ENCODE measurements around the gene LRRN2. TPM values are rescaled to one million over a fixed set of nuclear protein-coding genes. Genes with fewer than 3 reads are reported as not detected.

Gene LRRN2
- total and polyA plus RNA-seq, 9 of the 15 experiments (the other 6 are each of a cell fraction or from before 2014, with no cell fraction given): 0.05 TPM; not detected in 8

GRCh38 chr1:204692841-204693356, 7.4 kb upstream of the LRRN2 start:
- no peaks in the 10 kb centered on the region for H3K9me1 ChIP-seq (ENCODE audit: control insufficient read depth, insufficient read depth, low read length)
- peak overlapping the region; percentile 86 for H2AFZ ChIP-seq (ENCODE audit: low read depth, low read length)
- peak overlapping the region; percentile 63 for H3K4me2 ChIP-seq (ENCODE audit: insufficient read depth, low read length)
- intact Hi-C loops (cut with micrococcal nuclease) (loop anchor here (2.0 kb wide), 1 partner anchor 14 kb away; no protein-coding TSS in a partner anchor), in situ Hi-C loops (cut with MboI) (no loop called here)
- no peaks in the 10 kb centered on the region for H3K27me3 ChIP-seq (ENCODE audit: control insufficient read depth in 2 of 2, insufficient read depth in 2 of 2, low read length in 2 of 2)
- H3K27ac ChIP-seq (ENCODE audit: extremely low read depth, low read depth, low read length): peak overlapping the region; percentile 64; the same call in 2 of the 3 replicates
- peak; percentile 29 for FAIRE-seq
- 9% methylated on average over 7 of the region's 7 CpGs for WGBS (ENCODE audit: insufficient coverage, low coverage, missing lambda C conversion rate)
- H4K20me1 ChIP-seq (replicated peaks; ENCODE audit: control insufficient read depth, insufficient read depth, low read length): no peaks in the 10 kb centered on the region
- ChIA-PET POLR2A (interaction anchor here (0.9 to 2.2 kb wide), 10 partner anchors 9 to 23 kb away, joined by 3 to 8 read pairs (median 4); no protein-coding TSS in a partner anchor), CTCF (ENCODE audit: low intra/inter-chr PET ratio) (no interaction called here)
- peak overlapping the region in 1 of 2 experiments; percentile 14; a peak in 2 of 4 replicates for H3K9ac ChIP-seq (ENCODE audit: insufficient read depth in 1 of 2, low read depth in 2 of 2, low read length in 2 of 2)
- no peaks in the 10 kb centered on the region for H3K79me2 ChIP-seq (ENCODE audit: control insufficient read depth, insufficient read depth, low read length)
- H3K4me1 ChIP-seq (replicated peaks in 1 of 2; ENCODE audit: control insufficient read depth in 2 of 2, insufficient read depth in 2 of 2, low read length in 2 of 2): peaks cover 20 to 38% of the 10 kb centered on the region in 2 experiments
- peak; percentile 55 to 76 (median 67) for DNase-seq (ENCODE audit: extremely low read depth in 1 of 4, low spot score in 3 of 4)
- no peak overlapping the region for H3K4me3 ChIP-seq
- no peaks in the 10 kb centered on the region for H3K36me3 ChIP-seq (ENCODE audit: control insufficient read depth, insufficient read depth, low read length)
- H3K9me3 ChIP-seq (replicated peaks; ENCODE audit: control insufficient read depth, insufficient read depth, low read depth, low read length): no peaks in the 10 kb centered on the region
- no TSS peak for BruUV-seq (replicated peaks)
- ATAC-seq: peak; percentile 91
- no peak for TF ChIP-seq SMAD3 (CRISPR knock-in tag; conservative IDR thresholded peaks at IDR 0.05)
- TF ChIP-seq ZNF518B (CRISPR knock-in tag; IDR thresholded peaks at IDR 0.05): no peak
- no peak for TF ChIP-seq ELF1 (tag; IDR thresholded peaks at IDR 0.05)
- no peak for TF ChIP-seq ARID3B (CRISPR knock-in tag; IDR thresholded peaks at IDR 0.05; ENCODE audit: borderline replicate concordance)
- 0 out of 2 replicates have a peak, but pooled peaks have one; percentile 11 for TF ChIP-seq ZNF24 (IDR thresholded peaks at IDR 0.05)
- no peak; the same call in 1 of the 2 replicates for TF ChIP-seq NKRF (IDR thresholded peaks at IDR 0.05; ENCODE audit: borderline replicate concordance)
- peak; percentile 87 for TF ChIP-seq DPF2 (IDR thresholded peaks at IDR 0.05)
- TF ChIP-seq MCM5 (IDR thresholded peaks at IDR 0.05; ENCODE audit: low read depth): no peak
- no peak for TF ChIP-seq NR2F6 (CRISPR knock-in tag; IDR thresholded peaks at IDR 0.05)
- TF ChIP-seq AFF4 (CRISPR knock-in tag; IDR thresholded peaks at IDR 0.05): no peak
- peak; percentile 58; the same call in 1 of the 2 replicates for TF ChIP-seq CXXC5 (CRISPR knock-in tag; IDR thresholded peaks at IDR 0.05)

All from K562 (cell line).